ENCODE measurements around the gene CD36. TPM values are rescaled to one million over a fixed set of nuclear protein-coding genes. Genes with fewer than 3 reads are reported as not detected.

CD36 gene
- 0.07 to 0.20 TPM (median 0.09 TPM) in 4 of 5 replicates, not detected in the other for total RNA-seq (2022; extraction: Qiagen RNA extraction)

GRCh38 chr7:80637911-80638765 is at the start of gene CD36:
TSS of gene CD36 (plus strand) at chr7:80638642. CDS start at chr7:80646741, 8,099 bp downstream.

Other genes with a start within 250 kb of the CD36 start
- not detected in 5 replicates for gene GNAT3, start 126.6 kb upstream of the CD36 start, total RNA-seq (2022; extraction: Qiagen RNA extraction)